Spleen (tissue), 11 donors: ENCODE results near the gene GALNTL6. TPM values are rescaled to one million over a fixed set of nuclear protein-coding genes. Genes with fewer than 3 reads are reported as not detected.

Experiments used
- DNase-seq: peaks from one replicate; pipeline ENCODE4 v3.0.0-alpha.2; 2020
- H3K27ac ChIP-seq, 8 donors: fragments of 200-600 bp; sonication (generic) in 7 of 8; 1 replicate in 4 of 8; 2 replicates in 4 of 8; pipeline versions ENCODE4 v1.5.0 to v1.8.0; 2016 to 2021; ENCODE audit warnings: inconsistent platforms in 4 of 8, mild to moderate bottlenecking in 4 of 8, moderate library complexity in 1 of 8
- H3K27me3 ChIP-seq, 7 donors: fragments of 200-600 bp; sonication (generic) in 6 of 7; replicated peaks in 1 of 7; 1 replicate in 4 of 7; 2 replicates in 3 of 7; pipeline versions ENCODE4 v1.5.0 to v1.8.0; 2016 to 2021; ENCODE audit warnings: inconsistent platforms in 3 of 7, mild to moderate bottlenecking in 1 of 7
- H3K36me3 ChIP-seq, 6 donors: fragments of 200-600 bp; sonication (generic) in 5 of 6; 1 replicate in 4 of 6; 2 replicates in 2 of 6; pipeline versions ENCODE4 v1.5.0 to v1.8.0; 2016 to 2021; ENCODE audit warnings: inconsistent platforms in 2 of 6
- H3K4me1 ChIP-seq, 6 donors: fragments of 200-600 bp; sonication (generic) in 5 of 6; 1 replicate in 3 of 6; 2 replicates in 3 of 6; pipeline versions ENCODE4 v1.5.0 to v1.8.0; 2016 to 2021; ENCODE audit warnings: inconsistent platforms in 3 of 6
- H3K4me3 ChIP-seq, 8 donors: fragments of 200-600 bp; sonication (generic) in 7 of 8; 1 replicate in 4 of 8; 2 replicates in 4 of 8; pipeline versions ENCODE4 v1.5.0 to v1.8.0; 2016 to 2021; ENCODE audit warnings: inconsistent platforms in 4 of 8, mild to moderate bottlenecking in 4 of 8, moderate library complexity in 2 of 8
- H3K9me3 ChIP-seq, 8 donors: fragments of 200-600 bp; sonication (generic) in 7 of 8; 1 replicate in 4 of 8; 2 replicates in 4 of 8; pipeline versions ENCODE4 v1.5.0 to v1.8.0; 2016 to 2021; ENCODE audit warnings: inconsistent platforms in 4 of 8
- CTCF ChIP-seq, 11 experiments: fragments of 200-600 bp in 7 of 11; fragments of 450-650 bp in 4 of 11; sonication (generic) in 4 of 11; IDR thresholded peaks in 8 of 11; conservative IDR thresholded peaks in 3 of 11; 1 replicate in 7 of 11; 2 replicates in 4 of 11; pipeline versions ENCODE4 v1.4.0 to v1.8.0; 2016 to 2021; ENCODE audit warnings: antibody characterized with exemption in 11 of 11, inconsistent platforms in 4 of 11, mild to moderate bottlenecking in 1 of 11
- POLR2A ChIP-seq, 3 donors: fragments of 450-650 bp; IDR thresholded peaks; one replicate each; pipeline ENCODE4 v1.5.1; 2017; ENCODE audit warnings: antibody characterized with exemption in 3 of 3, mild to moderate bottlenecking in 1 of 3
- POLR2AphosphoS5 ChIP-seq, 3 donors: sonication (generic); formaldehyde crosslinking; IDR thresholded peaks; one replicate each; pipeline ENCODE4 v1.5.1; 2017; ENCODE audit warnings: antibody characterized with exemption in 3 of 3
- WGBS, 5 donors: extraction: QIAGEN DNeasy Blood & Tissue Kit in 3 of 5; methylation state at CpG; one replicate each; pipeline versions ENCODE4 v1.1.5 to v1.1.7; 2013 to 2018; 5-methylcytosine and 5-hydroxymethylcytosine counted together
- intact Hi-C: fragments of 100-400 bp; cut with DNase I; formaldehyde crosslinking; loops from one replicate; pipeline ENCODE4 v1.15.0; 2023; ENCODE audit warnings: low total_unique reads
- polyA plus RNA-seq, 3 donors: library from polyadenylated mRNA; stranded (reverse); fragments of 200-250 nt; gene quantifications; one replicate each; pipeline ENCODE4 v1.2.1, GENCODE V29; 2013
- total RNA-seq, 7 donors: library from RNA; depleted of rRNA in 3 of 7; stranded (reverse); fragments of >200 nt in 3 of 7; fragmentation: NEBNext Ultra II Directional in 4 of 7; extraction: Animal tissue kit (Norgen Biotek cat#: 25700) in 4 of 7; gene quantifications; one replicate each; pipeline versions ENCODE4 v1.1.0 to v1.2.1, GENCODE V29; 2016 to 2021
- donor health status: healthy with polysubstance abuse.
- donor health status: DM: no; HTN: no; CAD: no; lungs with moderate emphysema.
- donor health status: DM: no; HTN: no; CAD: no.
- donor health status: Bipolar disorder and iron deficiency.
- donor health status: healthy.
- donor health status: DM: no; HTN: no; CAD: no.
- donor health status: DM: yes; HTN: yes; CAD: no.

Gene GALNTL6
- total and polyA plus RNA-seq, 10 donors = 3.2 to 12.5 (median 7.1) TPM

- no peak overlapping the region for H3K4me3 ChIP-seq
- H3K27ac ChIP-seq = no peak overlapping the region
- H3K36me3 ChIP-seq = no peaks in the 10 kb centered on the region
- 88 to 98% (median 91%) methylated on average over 3 of the region's 3 CpGs for WGBS, 5 donors
- no peaks in the 10 kb centered on the region for H3K27me3 ChIP-seq
- no peaks in the 10 kb centered on the region for H3K4me1 ChIP-seq
- no peak for TF ChIP-seq POLR2AphosphoS5 (IDR thresholded peaks at IDR 0.05)
- TF ChIP-seq CTCF (IDR thresholded peaks at IDR 0.05 in 8 of 11, conservative IDR thresholded peaks at IDR 0.05 in 3 of 11) = no peak
- no peak for TF ChIP-seq POLR2A (IDR thresholded peaks at IDR 0.05)
- intact Hi-C loops = no loop called here
- H3K9me3 ChIP-seq = no peaks in the 10 kb centered on the region
- DNase-seq = no peak
These were observed 1009.1 kb downstream of the GALNTL6 start for GRCh38 chr4:172822331-172822730.

- intact Hi-C loops = no loop called here
- Histone ChIP-seq H3K27ac (no peak overlapping the region), H3K4me3 (no peak overlapping the region), H3K36me3 (no peaks in the 10 kb centered on the region), H3K27me3 (no peaks in the 10 kb centered on the region), H3K4me1 (no peaks in the 10 kb centered on the region), H3K9me3 (no peaks in the 10 kb centered on the region)
- no peak for TF ChIP-seq POLR2AphosphoS5 (IDR thresholded peaks at IDR 0.05)
- no peak for TF ChIP-seq CTCF (IDR thresholded peaks at IDR 0.05 in 8 of 11, conservative IDR thresholded peaks at IDR 0.05 in 3 of 11)
- TF ChIP-seq POLR2A (IDR thresholded peaks at IDR 0.05) = no peak
- 67 to 78% (median 72%) methylated on average over 5 of the region's 5 CpGs for WGBS, 5 donors
- DNase-seq = no peak
These were observed 1013.1 kb downstream of the GALNTL6 start for GRCh38 chr4:172826346-172826745.

GRCh38 chr4:172826861-172827260 lies 1013.7 kb downstream of the GALNTL6 start:
- no peaks in the 10 kb centered on the region for H3K27me3 ChIP-seq
- H3K4me3 ChIP-seq = no peak overlapping the region
- DNase-seq = no peak
- H3K36me3 ChIP-seq = no peaks in the 10 kb centered on the region
- no peaks in the 10 kb centered on the region for H3K4me1 ChIP-seq
- H3K9me3 ChIP-seq = no peaks in the 10 kb centered on the region
- TF ChIP-seq POLR2AphosphoS5 (IDR thresholded peaks at IDR 0.05) (no peak), POLR2A (IDR thresholded peaks at IDR 0.05) (no peak), CTCF (IDR thresholded peaks at IDR 0.05 in 8 of 11, conservative IDR thresholded peaks at IDR 0.05 in 3 of 11) (no peak)
- intact Hi-C loops = no loop called here
- WGBS, 5 donors = 82 to 94% (median 92%) methylated on average over 3 of the region's 3 CpGs
- no peak overlapping the region for H3K27ac ChIP-seq

GRCh38 chr4:172830295-172830764 lies 1017.1 kb downstream of the GALNTL6 start:
- WGBS, 5 donors = 8 to 13% (median 11%) methylated on average over 5 of the region's 5 CpGs
- H3K4me1 ChIP-seq = no peaks in the 10 kb centered on the region
- intact Hi-C loops = no loop called here
- no peaks in the 10 kb centered on the region for H3K27me3 ChIP-seq
- TF ChIP-seq POLR2AphosphoS5 (IDR thresholded peaks at IDR 0.05) (no peak), CTCF (IDR thresholded peaks at IDR 0.05 in 8 of 11, conservative IDR thresholded peaks at IDR 0.05 in 3 of 11) (peak in 9 of 11 experiments; percentile 25 to 64 (median 53)), POLR2A (IDR thresholded peaks at IDR 0.05) (no peak)
- H3K4me3 ChIP-seq = no peak overlapping the region
- no peaks in the 10 kb centered on the region for H3K36me3 ChIP-seq
- H3K9me3 ChIP-seq = no peaks in the 10 kb centered on the region
- H3K27ac ChIP-seq = no peak overlapping the region
- DNase-seq = no peak
